GM10266 (cell line): ENCODE data around the gene CD163L1.

Source experiments
- DNase-seq: peaks from one replicate; pipeline ENCODE4 v3.0.0; 2012; ENCODE audit errors: extremely low spot score
- CTCF ChIP-seq: IDR thresholded peaks from 2 replicates; pipeline ENCODE4 v1.5.1; 2012; ENCODE audit warnings: mild to moderate bottlenecking, low read depth; ENCODE audit not compliant: control insufficient read depth, insufficient read depth; ENCODE audit errors: missing control alignments

CD163L1 gene

GRCh38 chr12:7460375-7461259 is 16.7 kb upstream of the CD163L1 start:
- peak; percentile 63 for DNase-seq
- TF ChIP-seq CTCF = peak; percentile 83

- no peak for TF ChIP-seq CTCF
- no peak for DNase-seq
Observed at GRCh38 chr12:7459973-7460372, 16.0 kb upstream of the CD163L1 start.

GRCh38 chr12:7451756-7452155 is 7.8 kb upstream of the CD163L1 start:
- DNase-seq = no peak
- TF ChIP-seq CTCF = no peak

GRCh38 chr12:7450667-7451066 is 6.7 kb upstream of the CD163L1 start:
- no peak for TF ChIP-seq CTCF

GRCh38 chr12:7448099-7448498 is 4.1 kb upstream of the CD163L1 start:
- no peak for DNase-seq
- no peak for TF ChIP-seq CTCF

More at GRCh38 chr12:7450667-7451066, 6.7 kb upstream of the CD163L1 start:
- no peak for DNase-seq

- TF ChIP-seq CTCF = no peak
- DNase-seq = no peak
Observed at GRCh38 chr12:7444537-7444936, 584 bp upstream of the CD163L1 start.

GRCh38 chr12:7441216-7441615 is 2.7 kb downstream of the CD163L1 start:
- no peak for DNase-seq
- TF ChIP-seq CTCF = no peak
